Stimulated activated CD4-positive, alpha-beta T cell treated with anti-CD3 and anti-CD28 coated beads, Interleukin-1b, Interleukin-23, amount 100 ng/mL, for 24 hours (primary cell): ENCODE measurements around the gene RPL36A.

Experiments used
- DNase-seq, 4 experiments: peaks; one replicate each; pipeline ENCODE4 v3.0.0-alpha.2; 2020; ENCODE audit warnings: low read depth in 4 of 4, low spot score in 1 of 4

Gene RPL36A

DNA sequence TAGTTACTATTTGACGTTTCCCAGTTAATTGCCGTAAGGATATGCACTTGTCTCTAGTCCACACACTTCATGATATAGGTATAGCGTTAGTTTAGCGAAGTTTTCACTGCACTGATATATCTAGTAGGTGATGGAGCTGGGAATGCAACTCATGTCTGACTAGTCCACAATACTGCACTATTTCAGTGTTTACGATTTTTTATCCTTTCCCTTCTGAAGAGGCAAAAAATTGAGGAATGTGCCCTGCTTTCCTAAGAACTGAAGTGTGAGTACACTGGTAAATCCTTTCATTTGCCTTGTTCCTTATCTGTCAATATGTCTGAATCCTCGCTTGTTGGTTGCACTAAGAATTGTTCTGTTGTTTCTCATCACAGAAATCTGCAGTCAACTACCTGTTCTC lies 1.0 kb downstream of the RPL36A start:
- no peak for DNase-seq

GRCh38 chrX:101393530-101394305 lies 2.9 kb downstream of the RPL36A start:
- no peak for DNase-seq

DNA sequence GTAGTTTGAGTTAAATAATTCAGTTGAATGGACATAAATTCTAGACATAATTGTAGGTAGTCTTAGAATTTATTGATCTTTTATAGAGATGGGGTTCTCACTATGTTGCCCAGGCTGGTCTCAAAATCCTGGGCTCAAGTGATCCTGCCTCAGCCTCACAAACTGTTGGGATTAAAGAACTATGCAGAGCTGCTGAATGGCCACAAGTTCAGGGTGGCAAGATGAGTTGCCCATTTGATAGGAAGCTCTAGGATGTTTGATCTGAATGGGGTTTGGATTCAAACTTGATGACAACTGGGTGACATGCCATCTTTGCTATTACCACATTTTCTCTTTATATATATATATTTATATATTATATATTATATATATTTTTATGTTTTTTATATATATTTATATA lies 3.6 kb downstream of the RPL36A start:
- no peak for DNase-seq

DNA sequence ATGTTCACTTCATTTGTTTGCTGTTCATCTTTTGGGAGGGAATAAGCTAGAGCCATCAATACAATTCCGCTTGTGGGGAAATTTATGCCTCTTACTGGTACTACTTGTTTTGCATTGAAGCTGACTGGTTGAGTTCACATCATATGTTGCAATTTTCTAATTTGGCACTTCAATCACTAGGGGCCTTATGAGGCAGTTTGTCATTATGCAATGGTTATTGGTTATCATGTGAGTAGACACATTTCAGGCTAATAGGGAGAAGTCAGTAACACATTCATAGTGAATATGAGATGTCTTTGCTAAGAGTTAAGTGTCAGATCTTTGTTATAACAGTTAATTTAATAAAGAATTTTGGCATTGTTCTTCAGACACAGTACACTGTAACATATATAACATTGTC lies 5.0 kb downstream of the RPL36A start:
- DNase-seq = no peak

DNA sequence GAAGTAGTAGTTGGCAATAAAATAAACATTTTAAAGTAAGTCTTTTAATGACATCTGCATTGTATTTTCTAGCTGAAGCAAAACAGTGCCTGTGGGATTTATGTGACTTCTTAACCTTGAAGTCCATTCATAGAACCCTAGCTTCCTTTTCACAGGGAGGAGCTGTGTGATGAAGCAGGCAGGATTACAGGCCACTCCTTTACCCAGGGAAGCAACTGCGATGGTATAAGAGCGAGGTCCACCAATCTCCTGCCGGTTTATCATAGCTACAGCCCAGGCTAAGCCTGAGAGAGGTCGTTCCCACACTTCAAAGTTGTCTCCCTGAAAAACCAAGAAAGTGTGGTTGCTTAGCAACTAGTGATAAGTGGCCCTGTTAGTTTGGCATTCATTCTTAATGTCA lies 7.0 kb downstream of the RPL36A start:
- DNase-seq = no peak

- DNase-seq = no peak
Observed at GRCh38 chrX:101398694-101399093, 7.9 kb downstream of the RPL36A start.

DNA sequence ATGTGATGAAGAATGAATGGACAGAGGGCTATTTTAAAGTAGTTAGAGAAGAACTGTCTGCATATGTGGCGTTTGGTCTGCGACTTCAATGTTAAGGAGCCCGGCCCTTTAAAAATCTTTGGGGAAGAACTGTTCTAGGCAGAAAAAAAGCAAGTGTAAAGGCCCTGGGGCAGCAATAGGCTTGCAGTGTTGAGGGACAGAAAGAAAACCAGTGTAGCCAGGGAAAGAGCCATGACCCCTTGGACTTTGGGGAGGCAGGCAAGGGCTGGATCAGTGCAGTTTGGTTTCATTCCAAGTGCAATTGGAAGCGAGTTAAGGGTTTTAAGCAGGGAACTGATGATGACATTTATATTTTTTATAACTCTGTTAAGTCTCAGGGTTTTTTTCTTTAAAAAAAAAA lies 9.0 kb downstream of the RPL36A start:
- no peak for DNase-seq

GRCh38 chrX:101407167-101407747 lies 16.4 kb downstream of the RPL36A start:
- DNase-seq = no peak

DNA sequence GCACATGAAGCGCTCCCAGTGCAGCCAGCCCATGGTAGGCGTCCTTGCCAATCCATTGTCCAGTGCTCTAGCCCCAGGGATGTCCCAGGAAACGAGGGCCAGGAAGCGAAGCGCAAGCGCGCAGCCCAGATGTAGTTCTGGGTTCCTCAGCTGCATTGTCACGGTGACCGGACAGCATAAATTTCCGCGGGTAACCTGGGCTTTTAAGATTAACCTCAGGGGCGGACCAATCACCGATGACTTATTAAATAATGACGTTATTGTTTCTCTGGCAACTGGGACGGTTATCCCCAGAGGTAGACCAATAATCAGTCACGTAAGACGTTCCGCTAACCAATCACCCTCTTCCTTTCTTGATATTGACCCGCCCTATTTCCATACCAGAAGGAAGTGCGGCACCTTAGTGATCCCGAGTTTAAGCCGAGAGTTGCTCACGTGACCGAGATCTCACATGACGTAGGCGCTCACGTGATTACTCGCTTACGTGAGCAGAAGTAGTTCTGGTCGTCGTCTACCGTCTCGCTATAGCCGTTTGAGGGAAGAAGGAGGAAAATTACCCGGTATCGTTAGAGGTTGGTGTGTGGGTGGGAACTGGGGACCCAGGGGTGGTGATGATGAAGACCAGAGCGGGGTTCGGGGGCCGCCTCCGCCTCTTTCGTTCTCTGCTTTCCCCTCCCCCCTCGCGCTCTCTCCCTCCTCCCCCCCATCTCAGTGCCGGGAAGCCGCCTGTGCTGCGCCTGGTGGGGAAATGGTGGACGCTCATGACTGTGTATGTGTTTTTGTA lies 17.1 kb downstream of the RPL36A start, which contains the start of the genes GLA and HNRNPH2:
Gene GLA (minus strand): TSS at position 178 of the 784 bp plus-strand sequence. CDS start 22 bp downstream, at position 156.
Gene HNRNPH2 (plus strand): TSS at position 475 of the 784 bp plus-strand sequence. CDS start 3,767 bp downstream, outside the sequence.
- DNase-seq = peak; percentile 52 to 78 (median 67)

DNA sequence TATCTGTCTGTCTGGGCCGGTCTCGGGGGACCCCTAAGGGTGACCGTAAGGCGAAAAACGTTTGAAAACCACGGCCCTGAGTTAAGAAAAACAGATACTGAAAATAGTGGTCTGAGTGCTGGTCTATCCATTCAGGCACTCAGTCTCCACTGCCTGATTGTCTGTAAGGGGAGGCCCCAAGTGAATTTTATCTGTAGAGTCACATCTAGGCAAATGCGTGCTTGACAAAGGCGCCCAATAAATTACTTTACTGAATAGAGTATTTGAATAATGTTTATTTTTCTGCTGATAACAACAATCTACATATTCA lies 17.7 kb downstream of the RPL36A start:
- DNase-seq = no peak

DNA sequence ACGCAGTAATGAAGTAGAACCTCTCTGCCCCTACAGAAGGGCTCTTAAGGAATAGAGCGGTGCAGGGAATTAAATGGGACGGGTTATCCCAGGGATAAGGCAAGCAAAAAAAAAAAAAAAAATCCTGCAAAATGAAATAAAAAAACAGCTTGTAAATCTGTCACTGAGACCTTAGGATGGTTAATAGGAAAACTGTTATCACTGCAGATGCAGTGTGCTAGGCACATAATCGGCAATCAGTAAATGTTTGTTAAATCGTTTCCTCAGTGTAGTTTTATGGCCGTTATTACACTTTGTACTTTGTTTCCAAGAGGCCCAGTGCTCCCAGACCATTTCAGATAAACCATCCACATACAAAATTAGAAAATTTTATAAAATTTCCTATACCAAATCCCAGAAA lies 18.2 kb downstream of the RPL36A start:
- no peak for DNase-seq

- no peak for DNase-seq
Observed at GRCh38 chrX:101410461-101410860, 19.6 kb downstream of the RPL36A start.

GRCh38 chrX:101411984-101412383 lies 21.2 kb downstream of the RPL36A start:
- DNase-seq = no peak

- DNase-seq = no peak
Observed at GRCh38 chrX:101415180-101416145, 24.7 kb downstream of the RPL36A start.

- DNase-seq = no peak
Observed at GRCh38 chrX:101416691-101417090, 25.9 kb downstream of the RPL36A start.

DNA sequence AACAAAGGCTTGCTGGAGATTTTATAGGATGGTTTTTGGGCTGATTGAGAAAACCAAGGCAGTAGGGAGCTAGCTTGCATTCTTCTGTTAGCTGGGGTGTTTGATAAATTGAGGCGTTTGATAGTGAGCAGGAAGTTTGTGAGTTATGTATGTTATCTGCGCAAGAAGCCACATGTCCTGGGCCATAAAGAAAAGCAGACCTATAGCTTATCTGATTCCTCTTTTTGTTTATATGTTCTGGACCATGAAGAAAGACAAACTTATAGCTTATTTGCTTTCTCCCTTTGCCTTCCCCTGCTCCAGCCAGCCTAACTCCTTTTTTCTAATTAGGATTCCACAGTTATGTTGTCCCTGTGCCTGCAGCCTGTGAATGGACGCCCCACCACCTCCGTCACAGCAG lies 26.4 kb downstream of the RPL36A start:
- DNase-seq = no peak

DNA sequence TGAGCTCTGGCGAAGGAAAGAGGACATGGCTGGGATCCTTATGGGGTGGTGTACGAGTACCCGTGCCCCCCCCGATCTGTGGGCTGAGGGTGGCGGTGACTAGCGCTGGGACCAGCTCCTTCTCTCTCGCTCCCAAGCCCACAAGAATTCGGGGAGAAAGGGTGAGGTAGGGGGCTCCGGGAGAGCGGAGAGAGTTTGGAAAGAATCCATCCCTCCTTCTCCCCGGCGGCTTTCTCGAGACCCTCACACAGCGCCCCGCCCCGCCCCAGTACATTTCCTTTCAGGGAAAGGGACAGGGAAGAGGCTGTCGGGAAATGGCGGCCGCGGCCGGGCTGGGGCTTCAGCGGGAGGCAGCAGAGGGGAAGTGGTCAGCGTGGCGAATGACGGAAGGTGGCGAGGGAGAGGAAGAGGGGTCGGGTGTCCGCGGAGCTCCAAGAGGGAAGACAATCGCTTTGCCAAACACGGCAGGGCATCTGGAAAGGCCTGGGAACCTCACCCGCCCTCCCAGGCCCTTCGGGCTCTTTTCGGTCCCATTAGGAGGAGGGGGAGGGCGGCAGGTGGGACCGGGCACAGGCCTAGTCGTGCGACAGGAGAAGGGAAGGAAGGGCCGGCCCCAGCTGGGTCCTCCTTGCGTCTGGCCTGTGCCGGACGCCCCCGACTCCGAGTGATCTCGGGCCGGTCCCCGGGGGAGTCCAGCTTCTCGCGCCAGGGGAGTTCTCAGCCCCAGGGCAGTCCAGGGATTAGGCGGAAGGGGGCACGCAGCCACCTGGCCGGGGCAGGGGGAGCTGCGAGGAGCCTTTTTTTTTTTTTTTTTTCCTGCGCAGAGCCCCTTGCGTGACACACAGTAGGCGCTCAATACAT lies 27.4 kb downstream of the RPL36A start:
- DNase-seq = no peak

DNA sequence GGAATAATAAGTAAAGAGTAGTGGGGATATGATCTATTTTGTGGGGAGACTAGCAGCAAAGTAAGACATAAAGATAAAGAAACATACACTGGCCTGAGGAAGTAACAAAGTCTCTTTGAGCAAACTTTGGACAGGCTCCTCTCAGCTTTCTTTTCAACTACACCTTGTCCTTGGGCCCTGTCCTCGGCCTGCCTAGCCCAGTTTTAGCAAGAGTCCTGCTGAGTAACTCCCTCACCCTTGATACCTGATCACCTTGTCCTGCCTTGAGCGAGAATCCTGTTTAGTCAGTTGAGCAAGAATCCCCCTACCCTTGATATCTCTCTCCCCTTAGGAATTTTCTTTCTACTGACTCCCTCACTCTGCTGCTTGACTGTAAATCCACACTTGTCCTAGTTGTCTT lies 28.7 kb downstream of the RPL36A start:
- DNase-seq = no peak

- DNase-seq = no peak
Observed at GRCh38 chrX:101427954-101428353, 37.1 kb downstream of the RPL36A start.

GRCh38 chrX:101429934-101430333 lies 39.1 kb downstream of the RPL36A start:
- no peak for DNase-seq
